ENCODE measurements around the gene ROR2. TPM values are rescaled to one million over a fixed set of nuclear protein-coding genes. Genes with fewer than 3 reads are reported as not detected.

ROR2 gene
- total RNA-seq, 1 donor = 3.0 TPM

DNA sequence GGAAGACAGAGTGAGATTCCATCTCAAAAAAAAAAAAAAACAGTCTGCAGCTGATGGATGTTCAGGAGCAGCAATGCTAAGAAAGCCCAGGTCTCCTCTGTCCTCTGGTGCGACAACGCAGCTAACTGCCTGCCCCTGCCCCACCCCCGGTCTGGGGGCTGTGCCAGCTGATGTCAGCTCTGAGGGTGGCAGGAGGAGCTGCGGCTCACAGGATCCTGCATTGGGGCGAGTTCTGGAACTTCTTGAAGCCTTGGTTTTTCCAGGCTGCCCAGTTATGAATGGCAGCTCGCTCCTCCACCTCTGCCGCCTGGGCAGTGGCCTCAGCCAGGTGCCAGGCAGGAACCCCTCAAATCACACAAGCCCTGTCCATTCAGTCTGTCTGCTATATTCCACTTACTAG lies 113.5 kb downstream of the ROR2 start:
- no peak overlapping the region for H3K4me3 ChIP-seq (ENCODE audit: low read depth, low read length)
- no peak for DNase-seq (ENCODE audit: low read depth)
- TF ChIP-seq, protein P1, sequence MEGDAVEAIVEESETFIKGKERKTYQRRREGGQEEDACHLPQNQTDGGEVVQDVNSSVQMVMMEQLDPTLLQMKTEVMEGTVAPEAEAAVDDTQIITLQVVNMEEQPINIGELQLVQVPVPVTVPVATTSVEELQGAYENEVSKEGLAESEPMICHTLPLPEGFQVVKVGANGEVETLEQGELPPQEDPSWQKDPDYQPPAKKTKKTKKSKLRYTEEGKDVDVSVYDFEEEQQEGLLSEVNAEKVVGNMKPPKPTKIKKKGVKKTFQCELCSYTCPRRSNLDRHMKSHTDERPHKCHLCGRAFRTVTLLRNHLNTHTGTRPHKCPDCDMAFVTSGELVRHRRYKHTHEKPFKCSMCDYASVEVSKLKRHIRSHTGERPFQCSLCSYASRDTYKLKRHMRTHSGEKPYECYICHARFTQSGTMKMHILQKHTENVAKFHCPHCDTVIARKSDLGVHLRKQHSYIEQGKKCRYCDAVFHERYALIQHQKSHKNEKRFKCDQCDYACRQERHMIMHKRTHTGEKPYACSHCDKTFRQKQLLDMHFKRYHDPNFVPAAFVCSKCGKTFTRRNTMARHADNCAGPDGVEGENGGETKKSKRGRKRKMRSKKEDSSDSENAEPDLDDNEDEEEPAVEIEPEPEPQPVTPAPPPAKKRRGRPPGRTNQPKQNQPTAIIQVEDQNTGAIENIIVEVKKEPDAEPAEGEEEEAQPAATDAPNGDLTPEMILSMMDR (IDR thresholded peaks at IDR 0.05; ENCODE audit: insufficient read depth, low read depth, low read length) = no peak

DNA sequence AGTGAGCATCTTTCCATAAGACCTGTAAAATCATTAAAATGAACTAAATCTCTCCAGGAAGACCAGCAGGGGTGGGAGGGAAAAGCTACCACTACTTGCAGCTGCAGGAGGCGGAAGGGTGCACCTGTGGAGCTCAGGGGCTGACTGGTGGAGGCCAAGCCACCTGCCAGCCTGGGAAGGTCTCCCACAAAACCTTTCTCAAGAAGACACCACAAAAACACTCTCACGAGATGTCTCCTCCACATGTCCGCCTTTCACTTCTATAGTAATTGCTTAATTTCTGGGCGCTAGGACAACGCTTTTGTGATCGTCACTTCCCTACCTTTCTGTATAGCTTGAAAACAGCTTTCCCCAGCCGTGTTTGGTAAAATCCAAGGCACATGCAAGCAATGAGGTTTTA lies 114.4 kb downstream of the ROR2 start:
- no peak for DNase-seq (ENCODE audit: low read depth)
- no peak overlapping the region for H3K4me3 ChIP-seq (ENCODE audit: low read depth, low read length)
- TF ChIP-seq, protein P1 (IDR thresholded peaks at IDR 0.05; ENCODE audit: insufficient read depth, low read depth, low read length) = no peak

DNA sequence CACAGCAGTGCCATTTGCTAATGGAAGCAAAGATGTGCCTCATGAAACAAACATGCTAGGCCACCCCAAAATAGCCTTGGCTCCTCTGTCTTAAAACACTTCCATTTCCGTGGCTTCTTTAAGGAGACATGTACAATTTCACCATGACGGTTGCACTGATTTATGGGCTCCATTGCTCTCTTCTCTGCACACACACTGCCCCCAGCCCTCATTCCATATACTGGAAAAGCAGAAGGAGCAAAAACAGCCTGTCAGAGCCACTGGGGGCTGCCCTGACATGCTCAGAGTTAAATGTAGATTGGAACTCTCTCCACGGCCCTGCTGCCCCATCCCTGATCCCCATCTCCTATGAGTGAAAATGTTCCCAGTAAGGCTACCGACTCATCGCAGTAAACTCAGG lies 114.8 kb downstream of the ROR2 start:
- DNase-seq (ENCODE audit: low read depth) = no peak
- no peak overlapping the region for H3K4me3 ChIP-seq (ENCODE audit: low read depth, low read length)

DNA sequence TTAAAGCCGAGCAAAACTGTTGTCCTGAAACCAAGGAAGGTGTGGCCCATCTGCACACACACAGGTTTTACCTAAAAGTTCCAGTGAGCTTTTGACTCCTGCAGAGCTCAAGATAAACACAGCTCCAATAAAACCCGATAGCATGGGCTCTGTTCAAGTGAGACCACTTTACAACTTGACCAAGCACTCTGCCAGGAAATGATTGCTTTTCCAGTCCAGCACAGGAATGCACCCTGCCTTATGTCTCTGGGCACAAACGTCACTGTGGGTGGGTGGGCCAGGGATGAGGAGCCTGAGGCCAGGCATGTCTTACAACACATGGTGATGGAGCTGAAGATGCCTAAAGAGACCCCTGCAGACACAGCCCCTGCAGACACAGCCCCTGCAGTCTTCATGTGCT lies 115.3 kb downstream of the ROR2 start:
- H3K4me3 ChIP-seq (ENCODE audit: low read depth, low read length) = no peak overlapping the region
- DNase-seq (ENCODE audit: low read depth) = peak; percentile 89
- TF ChIP-seq, protein P1 (IDR thresholded peaks at IDR 0.05; ENCODE audit: insufficient read depth, low read depth, low read length) = no peak

More for the DNA sequence above, 114.8 kb downstream of the ROR2 start:
- TF ChIP-seq, protein P1 (IDR thresholded peaks at IDR 0.05; ENCODE audit: insufficient read depth, low read depth, low read length) = no peak

DNA sequence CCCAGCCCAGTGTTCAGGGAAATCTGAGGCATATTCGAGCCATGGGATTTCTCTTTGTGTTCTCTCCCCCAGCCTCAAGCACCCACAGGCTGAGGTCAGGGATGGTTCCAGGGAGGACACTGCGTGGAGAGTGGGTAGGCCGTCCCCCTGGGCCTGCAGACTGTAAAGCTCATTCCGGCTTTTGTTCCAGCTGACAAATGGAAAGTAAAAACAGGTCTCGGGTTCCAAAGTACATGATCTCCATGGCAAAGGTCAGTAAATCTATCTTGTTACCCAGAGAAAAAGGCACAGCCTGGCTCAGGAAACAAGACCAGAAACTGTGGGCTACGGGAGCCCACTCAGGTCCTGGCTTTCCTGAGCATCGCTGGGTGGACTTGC lies 116.2 kb downstream of the ROR2 start:
- TF ChIP-seq, protein P1 (IDR thresholded peaks at IDR 0.05; ENCODE audit: insufficient read depth, low read depth, low read length) = no peak
- DNase-seq (ENCODE audit: low read depth) = no peak
- no peak overlapping the region for H3K4me3 ChIP-seq (ENCODE audit: low read depth, low read length)

DNA sequence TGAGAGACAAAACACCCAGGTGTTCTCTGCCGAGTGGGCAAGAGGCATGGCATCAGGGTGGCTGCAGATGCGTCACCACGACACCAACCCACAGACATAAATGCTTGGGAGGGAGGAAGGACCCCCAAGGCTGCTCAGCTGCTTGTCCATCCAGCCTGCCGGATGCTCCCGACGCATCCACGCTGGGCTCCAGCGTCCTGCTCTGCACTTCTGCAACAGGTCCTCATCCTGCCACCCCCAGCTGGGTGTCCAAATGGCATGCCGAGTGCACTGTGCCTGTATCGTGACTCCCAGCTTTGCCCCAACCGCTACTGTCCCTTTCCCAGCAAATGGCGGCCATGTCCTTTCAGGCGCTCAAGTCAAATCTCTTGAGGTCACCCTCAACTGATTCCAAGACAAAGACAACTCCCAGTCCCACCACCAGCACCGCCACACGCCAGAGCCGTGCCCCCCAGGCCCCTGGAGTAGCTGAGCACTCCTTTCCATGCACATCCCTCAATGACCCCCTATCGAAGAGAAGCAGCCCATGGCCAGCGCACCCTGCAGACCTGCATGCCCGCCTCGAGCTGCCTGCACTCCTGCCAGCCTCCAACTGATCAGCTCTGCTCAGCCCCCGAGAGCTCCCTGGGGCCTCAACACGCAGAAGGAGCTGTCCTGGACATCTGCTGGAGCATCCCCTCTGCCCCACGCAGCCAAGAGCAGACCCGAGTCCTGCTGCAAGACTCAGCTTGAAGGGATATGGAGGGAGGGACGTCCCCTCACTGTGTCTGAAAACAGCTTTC lies 116.7 kb downstream of the ROR2 start:
- H3K4me3 ChIP-seq (ENCODE audit: low read depth, low read length) = no peak overlapping the region
- TF ChIP-seq, protein P1 (IDR thresholded peaks at IDR 0.05; ENCODE audit: insufficient read depth, low read depth, low read length) = no peak
- DNase-seq (ENCODE audit: low read depth) = no peak

DNA sequence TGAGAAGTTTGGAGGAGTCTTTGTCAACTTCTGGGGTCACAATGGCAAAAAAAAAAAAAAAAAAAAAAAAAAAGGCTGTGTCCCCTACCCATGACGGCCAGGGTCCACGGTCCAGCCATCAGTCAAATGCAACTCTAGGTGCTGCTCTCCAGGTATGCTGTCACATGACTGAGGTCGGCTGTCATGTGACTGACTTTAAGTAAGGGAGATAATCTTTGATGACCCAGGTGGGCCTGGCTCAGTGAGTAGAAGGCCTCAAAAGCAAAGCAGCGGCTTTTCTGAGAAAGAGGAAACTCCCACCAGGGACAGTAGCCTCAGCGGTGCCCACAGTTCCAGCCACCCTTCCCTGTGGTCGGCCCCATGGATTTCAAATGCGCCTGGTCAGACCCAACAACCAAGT lies 117.7 kb downstream of the ROR2 start:
- H3K4me3 ChIP-seq (ENCODE audit: low read depth, low read length) = no peak overlapping the region
- no peak for DNase-seq (ENCODE audit: low read depth)
- TF ChIP-seq, protein P1 (IDR thresholded peaks at IDR 0.05; ENCODE audit: insufficient read depth, low read depth, low read length) = no peak

Measured in fibroblast of villous mesenchyme (primary cell).